Astrocyte of the cerebellum (primary cell): ENCODE measurements around the gene SLC2A5.

ENCODE experiments used
- DNase-seq: peaks from one replicate; pipeline ENCODE4 v3.0.0-alpha.2; 2011; ENCODE audit warnings: low read depth
- H3K4me3 ChIP-seq: 2 replicates; pipeline ENCODE4 v1.5.1; 2011; ENCODE audit warnings: mild to moderate bottlenecking, low read depth, low read length, moderate library complexity
- CTCF ChIP-seq: IDR thresholded peaks from 2 replicates; pipeline ENCODE4 v1.5.1; 2012; ENCODE audit warnings: low read length, low read depth, moderate library complexity, mild to moderate bottlenecking; ENCODE audit errors: missing control alignments
- in situ Hi-C: cut with HindIII; loops from 2 replicates; pipeline ENCODE4 v1.10.0; 2017; ENCODE audit warnings: low sequenced_read_pairs

The SLC2A5 gene

DNA sequence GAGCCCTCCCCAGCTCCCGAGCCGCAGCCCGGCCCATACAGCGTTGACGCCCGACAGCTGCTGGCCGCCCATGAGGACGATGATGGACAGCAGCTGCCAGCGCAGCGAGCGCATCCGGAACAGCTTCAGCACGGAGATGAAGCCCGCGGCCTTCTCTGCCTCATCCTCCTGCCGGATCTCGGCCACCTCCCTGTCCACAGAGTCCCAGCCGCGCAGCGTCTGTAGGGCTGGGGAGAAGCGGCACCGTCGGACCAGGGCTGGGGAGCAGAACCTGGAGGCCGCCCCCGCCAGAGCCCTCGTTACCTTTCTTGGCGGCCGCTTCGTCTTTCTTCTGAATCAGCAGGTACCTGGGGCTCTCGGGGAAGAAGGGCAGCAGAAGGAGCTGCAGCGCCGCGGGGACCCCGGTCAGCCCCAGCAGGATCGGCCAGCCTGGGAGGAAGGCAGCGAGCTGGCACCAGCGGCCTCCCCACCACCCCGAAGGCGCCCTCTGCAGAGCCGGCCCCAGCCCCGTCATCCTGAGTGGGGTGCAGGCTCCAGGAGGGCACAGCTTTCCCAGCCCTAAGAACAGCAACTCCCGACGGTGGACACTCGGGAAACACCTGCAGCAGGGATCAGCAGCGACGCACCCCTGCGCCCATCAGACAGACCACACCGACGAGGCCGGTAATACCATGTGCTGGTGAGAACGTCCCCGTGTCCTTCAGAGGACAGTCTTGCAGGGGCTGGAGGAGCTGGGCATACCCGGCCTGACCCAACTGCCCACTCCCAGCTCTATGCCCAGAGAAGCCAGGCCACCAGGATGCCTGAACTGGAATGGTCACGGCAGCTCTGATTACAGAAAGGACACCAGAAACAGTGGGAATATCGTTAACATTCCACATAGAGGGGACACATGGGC, 29.4 kb downstream of the SLC2A5 start:
- in situ Hi-C loops: no loop called here
- no peak for DNase-seq
- no peak overlapping the region for H3K4me3 ChIP-seq
- TF ChIP-seq CTCF: no peak

DNA sequence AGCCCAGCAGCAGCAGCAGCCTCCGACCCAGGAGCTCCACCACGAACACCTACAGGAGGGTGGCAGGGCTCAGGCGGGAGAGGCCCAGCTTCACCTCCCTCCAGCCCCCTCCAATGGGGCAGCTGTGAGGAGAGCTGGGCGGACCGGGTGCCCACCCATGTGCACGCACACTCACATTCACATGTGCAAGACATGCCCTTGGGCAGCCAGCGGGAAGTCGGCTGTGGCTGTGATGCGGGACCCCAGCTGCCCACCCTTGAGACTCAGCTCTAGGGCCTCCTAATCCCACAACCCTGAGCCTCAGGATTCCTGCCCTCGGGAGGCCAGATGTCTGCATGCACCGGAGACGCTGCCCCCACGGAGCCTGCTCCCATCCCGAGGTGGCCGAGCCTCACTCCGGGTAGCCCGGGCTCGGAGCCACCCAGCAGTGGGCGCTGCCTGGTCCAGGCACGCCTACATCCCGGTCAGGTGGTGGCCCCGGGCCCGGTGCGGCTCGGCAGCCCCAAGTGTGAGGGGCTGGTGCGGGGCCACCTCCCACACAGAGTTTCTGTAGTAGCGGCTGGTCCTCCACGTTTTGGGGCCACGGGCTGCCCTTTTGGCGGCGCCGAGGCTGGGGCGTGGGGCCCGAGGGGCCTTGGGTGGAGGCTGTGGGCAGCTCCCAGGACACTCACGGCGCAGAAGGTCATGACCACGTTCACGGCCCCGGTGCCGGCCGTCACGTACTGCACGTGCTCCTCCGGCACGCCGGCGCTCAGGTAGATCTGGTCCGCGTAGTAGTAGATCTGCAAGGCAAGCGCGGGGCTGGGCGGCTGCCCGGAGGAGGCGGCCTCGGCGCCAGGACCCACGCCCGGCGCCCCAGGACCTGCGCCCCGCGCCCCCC, 30.3 kb downstream of the SLC2A5 start:
- no peak for DNase-seq
- H3K4me3 ChIP-seq: no peak overlapping the region
- TF ChIP-seq CTCF: no peak
- in situ Hi-C loops: no loop called here

DNA sequence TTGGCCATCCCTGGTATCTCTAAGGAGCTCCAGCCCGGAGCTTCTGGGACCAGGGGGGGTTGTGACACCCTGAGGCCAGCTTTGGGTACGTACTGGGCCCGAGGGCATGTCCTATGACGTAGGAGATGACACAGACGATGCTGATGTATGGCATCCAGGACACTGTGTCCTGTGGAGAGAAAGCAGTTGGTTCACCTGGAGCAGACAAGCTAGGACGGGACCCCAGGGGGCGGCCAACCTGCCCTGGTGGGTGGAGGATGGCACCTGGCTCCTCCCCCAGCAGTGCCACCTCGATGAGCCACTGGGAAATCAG, 31.1 kb downstream of the SLC2A5 start:
- in situ Hi-C loops: no loop called here
- no peak overlapping the region for H3K4me3 ChIP-seq
- no peak for TF ChIP-seq CTCF
- no peak for DNase-seq

GRCh38 chr1:9037476-9038337, 31.7 kb downstream of the SLC2A5 start:
- H3K4me3 ChIP-seq: no peak overlapping the region
- DNase-seq: no peak
- in situ Hi-C loops: no loop called here
- no peak for TF ChIP-seq CTCF

- DNase-seq: no peak
- in situ Hi-C loops: no loop called here
- no peak for TF ChIP-seq CTCF
- no peak overlapping the region for H3K4me3 ChIP-seq
These were observed 34.2 kb downstream of the SLC2A5 start for GRCh38 chr1:9035226-9035625.

- no peak for DNase-seq
- no peak overlapping the region for H3K4me3 ChIP-seq
- in situ Hi-C loops: no loop called here
- no peak for TF ChIP-seq CTCF
These were observed 36.1 kb downstream of the SLC2A5 start for GRCh38 chr1:9033363-9033762.
